Calu3 (cell line): Measurements from ENCODE around the gene KCNAB3. TPM values are rescaled to one million over a fixed set of nuclear protein-coding genes. Genes with fewer than 3 reads are reported as not detected.

Experiments
- BruUV-seq: library from RNA; stranded (reverse); fragments of 400-500 nt; replicated peaks from 2 replicates; lab custom pipeline; 2021; lab: Mats Ljungman, UMichigan
- CTCF ChIA-PET: fragments of 300-600 bp; sonication (Branson Sonifier 250); formaldehyde crosslinking; loops from one replicate; lab custom pipeline; 2022; ENCODE audit warnings: antibody characterized with exemption; lab: Charles Lee
- DNase-seq: peaks from one replicate; pipeline ENCODE4 v3.0.0; 2022
- H3K27ac Mint-ChIP-seq: one replicate; pipeline ENCODE4 v1.8.0; 2022; ENCODE audit warnings: mixed read lengths; ENCODE audit not compliant: unreplicated experiment
- H3K27me3 Mint-ChIP-seq: one replicate; pipeline ENCODE4 v1.8.0; 2022; ENCODE audit warnings: mixed read lengths; ENCODE audit not compliant: unreplicated experiment
- H3K36me3 Mint-ChIP-seq: one replicate; pipeline ENCODE4 v1.8.0; 2022; ENCODE audit warnings: mild to moderate bottlenecking, moderate library complexity, mixed read lengths; ENCODE audit not compliant: insufficient read depth, unreplicated experiment
- H3K4me1 Mint-ChIP-seq: one replicate; pipeline ENCODE4 v1.8.0; 2022; ENCODE audit warnings: mild to moderate bottlenecking, low read depth, mixed read lengths; ENCODE audit not compliant: unreplicated experiment
- H3K4me3 Mint-ChIP-seq: one replicate; pipeline ENCODE4 v1.8.0; 2022; ENCODE audit warnings: mild to moderate bottlenecking, low read depth, moderate library complexity, mixed read lengths; ENCODE audit not compliant: unreplicated experiment
- H3K9me3 Mint-ChIP-seq: one replicate; pipeline ENCODE4 v1.8.0; 2022; ENCODE audit warnings: low read depth, mixed read lengths; ENCODE audit not compliant: unreplicated experiment
- intact Hi-C: fragments of 100-400 bp; cut with micrococcal nuclease; formaldehyde crosslinking; loops from one replicate; pipeline ENCODE4 v1.10.0; 2022; ENCODE audit not compliant: unreplicated experiment
- total RNA-seq: library from RNA; stranded (reverse); gene quantifications from 2 replicates; pipeline ENCODE4 v1.2.3, GENCODE V29; 2022
- TF ChIP-seq, protein P1 (sequence below): fragments of 200-600 bp; IDR thresholded peaks from one replicate; pipeline ENCODE4 v1.8.0; 2022; ENCODE audit warnings: antibody characterized with exemption; ENCODE audit not compliant: unreplicated experiment

Gene KCNAB3
- total RNA-seq, 1 experiment from 2014 or later, result 4.8 TPM

DNA sequence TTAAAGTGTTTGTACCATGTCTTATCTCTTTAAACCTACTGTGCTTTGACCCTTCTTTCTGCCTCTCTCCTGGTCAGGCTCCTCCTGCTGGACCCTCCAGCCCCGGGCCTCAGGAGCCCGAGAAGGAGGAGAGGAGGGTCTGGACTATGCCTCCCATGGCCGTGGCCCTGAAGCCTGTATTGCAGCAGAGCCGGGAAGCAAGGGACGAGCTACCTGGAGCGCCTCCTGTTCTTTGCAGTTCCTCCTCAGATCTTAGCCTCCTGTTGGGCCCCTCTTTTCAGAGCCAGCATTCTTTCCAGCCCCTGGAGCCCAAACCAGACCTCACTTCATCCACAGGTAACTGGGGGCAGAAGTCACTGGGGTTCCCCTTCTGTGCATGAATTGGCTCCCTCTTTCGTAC is 16.0 kb upstream of the KCNAB3 start:
- no peaks in the 10 kb centered on the region for H3K4me1 Mint-ChIP-seq
- peaks cover 25% of the 10 kb centered on the region for H3K36me3 Mint-ChIP-seq
- CTCF ChIA-PET, result no interaction called here
- intact Hi-C loops, result no loop called here
- DNase-seq, result no peak
- no peaks in the 10 kb centered on the region for H3K9me3 Mint-ChIP-seq
- TF ChIP-seq, protein P1, sequence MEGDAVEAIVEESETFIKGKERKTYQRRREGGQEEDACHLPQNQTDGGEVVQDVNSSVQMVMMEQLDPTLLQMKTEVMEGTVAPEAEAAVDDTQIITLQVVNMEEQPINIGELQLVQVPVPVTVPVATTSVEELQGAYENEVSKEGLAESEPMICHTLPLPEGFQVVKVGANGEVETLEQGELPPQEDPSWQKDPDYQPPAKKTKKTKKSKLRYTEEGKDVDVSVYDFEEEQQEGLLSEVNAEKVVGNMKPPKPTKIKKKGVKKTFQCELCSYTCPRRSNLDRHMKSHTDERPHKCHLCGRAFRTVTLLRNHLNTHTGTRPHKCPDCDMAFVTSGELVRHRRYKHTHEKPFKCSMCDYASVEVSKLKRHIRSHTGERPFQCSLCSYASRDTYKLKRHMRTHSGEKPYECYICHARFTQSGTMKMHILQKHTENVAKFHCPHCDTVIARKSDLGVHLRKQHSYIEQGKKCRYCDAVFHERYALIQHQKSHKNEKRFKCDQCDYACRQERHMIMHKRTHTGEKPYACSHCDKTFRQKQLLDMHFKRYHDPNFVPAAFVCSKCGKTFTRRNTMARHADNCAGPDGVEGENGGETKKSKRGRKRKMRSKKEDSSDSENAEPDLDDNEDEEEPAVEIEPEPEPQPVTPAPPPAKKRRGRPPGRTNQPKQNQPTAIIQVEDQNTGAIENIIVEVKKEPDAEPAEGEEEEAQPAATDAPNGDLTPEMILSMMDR, result no peak
- no peaks in the 10 kb centered on the region for H3K27me3 Mint-ChIP-seq
- no TSS peak for BruUV-seq
- no peak overlapping the region for H3K27ac Mint-ChIP-seq
- no peak overlapping the region for H3K4me3 Mint-ChIP-seq

DNA sequence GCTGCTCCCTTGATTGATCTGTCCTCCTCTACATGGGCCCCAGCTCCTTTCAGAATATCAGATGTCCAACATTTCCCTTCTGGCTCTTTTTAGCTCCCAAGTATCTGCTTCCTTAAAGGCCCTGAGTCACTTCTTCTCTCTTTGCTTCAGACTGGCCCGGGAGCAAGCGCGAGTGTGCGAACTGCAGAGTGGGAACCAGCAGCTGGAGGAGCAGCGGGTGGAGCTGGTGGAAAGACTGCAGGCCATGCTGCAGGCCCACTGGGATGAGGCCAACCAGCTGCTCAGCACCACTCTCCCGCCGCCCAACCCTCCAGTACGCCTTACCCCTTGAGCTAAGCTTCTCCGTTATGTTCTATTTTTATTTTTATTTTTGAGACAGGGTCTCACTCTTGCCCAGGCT is 14.7 kb upstream of the KCNAB3 start:
- Mint-ChIP-seq H3K36me3 (peaks cover 25% of the 10 kb centered on the region), H3K4me3 (no peak overlapping the region), H3K9me3 (no peaks in the 10 kb centered on the region), H3K4me1 (no peaks in the 10 kb centered on the region), H3K27ac (no peak overlapping the region), H3K27me3 (no peaks in the 10 kb centered on the region)
- no peak for DNase-seq
- CTCF ChIA-PET, result interaction anchor here (0.6 kb wide), 1 partner anchor 89 kb away, joined by 6 read pairs; no protein-coding TSS in a partner anchor
- TF ChIP-seq, protein P1, result no peak
- intact Hi-C loops, result no loop called here
- no TSS peak for BruUV-seq

DNA sequence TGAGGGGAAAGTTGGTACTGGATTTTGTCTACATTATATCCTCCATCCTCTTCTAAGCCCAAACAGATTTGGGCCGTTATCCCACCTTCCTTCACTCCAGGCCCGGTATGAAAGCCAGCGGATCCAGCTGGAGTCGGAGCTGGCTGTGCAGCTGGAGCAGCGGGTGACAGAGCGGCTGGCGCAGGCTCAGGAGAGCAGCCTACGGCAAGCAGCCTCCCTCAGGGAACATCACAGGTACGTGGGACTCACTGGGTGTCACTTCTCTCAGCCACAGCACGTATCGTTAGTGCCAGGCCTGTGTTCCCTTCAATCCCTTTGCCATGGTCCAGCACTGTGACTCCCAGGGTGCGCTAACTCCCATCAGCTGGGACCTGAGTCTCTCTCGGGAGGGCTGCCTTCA is 13.6 kb upstream of the KCNAB3 start:
- H3K36me3 Mint-ChIP-seq, result peaks cover 23% of the 10 kb centered on the region
- H3K27me3 Mint-ChIP-seq, result no peaks in the 10 kb centered on the region
- CTCF ChIA-PET, result no interaction called here
- H3K9me3 Mint-ChIP-seq, result no peaks in the 10 kb centered on the region
- H3K27ac Mint-ChIP-seq, result no peak overlapping the region
- no peak overlapping the region for H3K4me3 Mint-ChIP-seq
- H3K4me1 Mint-ChIP-seq, result no peaks in the 10 kb centered on the region
- intact Hi-C loops, result no loop called here
- no TSS peak for BruUV-seq
- TF ChIP-seq, protein P1, result no peak
- DNase-seq, result no peak

DNA sequence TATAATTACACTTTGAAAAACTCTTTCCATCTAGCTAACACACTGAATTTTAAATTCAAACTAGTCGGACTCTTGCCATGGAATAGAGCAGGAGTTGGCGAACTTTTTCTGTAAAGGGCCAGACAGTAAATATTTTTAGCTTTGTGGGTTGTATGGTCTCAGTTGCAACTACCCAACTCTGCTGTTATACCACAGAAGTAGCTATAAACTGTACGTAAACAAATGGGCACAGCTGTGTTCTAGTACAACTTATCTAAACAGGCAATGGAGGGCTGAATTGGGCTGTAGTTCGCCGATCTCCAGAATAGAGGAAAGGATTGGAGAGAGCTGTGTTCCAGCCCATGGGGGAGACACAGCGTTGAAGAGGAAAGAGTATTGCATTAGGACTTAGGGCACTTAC is 11.1 kb upstream of the KCNAB3 start:
- BruUV-seq, result no TSS peak
- no peak for DNase-seq
- CTCF ChIA-PET, result no interaction called here
- intact Hi-C loops, result no loop called here
- Mint-ChIP-seq H3K27me3 (no peaks in the 10 kb centered on the region), H3K27ac (no peak overlapping the region), H3K9me3 (no peaks in the 10 kb centered on the region), H3K4me3 (no peak overlapping the region), H3K4me1 (no peaks in the 10 kb centered on the region), H3K36me3 (peaks cover 21% of the 10 kb centered on the region)
- TF ChIP-seq, protein P1, result no peak
